NCI-H2029 treated with DMSO at 0.1 percent for 48 hours (cell line): ENCODE measurements around the gene COG8.
A peak's percentile ranks its signal among the peaks of the same experiment; 100 is the strongest.

Experiments used
- DNase-seq: peaks from one replicate; lab custom pipeline; 2025; lab: John Stamatoyannopoulos, UW

Gene COG8

DNA sequence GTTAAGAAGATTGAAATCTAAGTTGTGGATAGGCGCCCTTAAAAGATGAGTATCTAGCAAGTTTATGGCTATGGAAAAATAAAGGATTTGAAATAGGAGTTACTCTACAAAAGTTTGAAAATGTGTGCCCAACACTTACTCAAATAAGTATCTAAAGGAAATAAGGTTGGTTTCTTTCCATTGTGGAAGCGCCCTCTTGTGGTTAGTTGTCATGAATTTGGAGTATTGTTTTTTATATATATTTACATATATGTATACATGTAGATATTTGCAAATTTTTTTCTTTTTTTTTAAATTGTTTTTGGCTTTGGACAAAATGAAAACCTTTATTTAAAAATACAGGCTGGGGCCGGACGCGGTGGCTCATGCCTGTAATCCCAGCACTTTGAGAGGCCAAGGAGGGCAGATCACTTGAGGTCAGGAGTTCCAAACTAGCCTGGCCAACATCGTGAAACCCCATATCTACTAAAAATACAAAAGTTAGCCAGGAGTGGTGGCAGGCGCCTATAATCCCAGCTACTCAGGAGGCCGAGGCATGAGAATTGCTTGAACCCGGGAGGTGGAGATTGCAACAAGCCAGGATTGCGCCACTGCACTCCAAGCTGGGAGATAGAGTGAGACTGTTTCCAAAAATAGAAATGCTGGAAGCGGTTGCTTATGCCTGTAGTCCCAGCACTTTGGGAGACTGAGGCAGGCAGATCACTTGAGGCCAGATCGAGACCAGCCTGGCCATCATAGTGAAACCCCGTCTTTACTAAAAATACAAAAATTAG lies 52.2 kb downstream of the COG8 start:
- peak; percentile 1 for DNase-seq

DNA sequence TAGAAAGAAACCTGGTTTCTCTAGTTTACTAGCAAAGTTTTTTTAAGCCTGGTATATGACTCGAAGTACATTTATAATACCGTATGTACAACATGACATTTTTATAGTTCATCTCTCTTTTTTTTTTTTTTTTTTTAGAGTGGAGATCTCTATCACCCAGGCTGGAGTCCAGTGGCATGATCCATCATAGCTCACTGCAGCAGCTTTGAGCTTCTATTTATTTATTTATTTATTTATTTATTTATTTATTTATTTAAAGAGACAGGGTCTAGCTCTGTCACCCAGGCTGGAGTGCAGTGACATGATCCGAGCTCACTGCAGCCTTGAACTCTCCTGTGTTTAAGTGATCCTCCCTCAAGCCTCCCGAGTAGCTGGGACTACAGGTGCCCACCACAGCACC lies 54.1 kb downstream of the COG8 start:
- no peak for DNase-seq

DNA sequence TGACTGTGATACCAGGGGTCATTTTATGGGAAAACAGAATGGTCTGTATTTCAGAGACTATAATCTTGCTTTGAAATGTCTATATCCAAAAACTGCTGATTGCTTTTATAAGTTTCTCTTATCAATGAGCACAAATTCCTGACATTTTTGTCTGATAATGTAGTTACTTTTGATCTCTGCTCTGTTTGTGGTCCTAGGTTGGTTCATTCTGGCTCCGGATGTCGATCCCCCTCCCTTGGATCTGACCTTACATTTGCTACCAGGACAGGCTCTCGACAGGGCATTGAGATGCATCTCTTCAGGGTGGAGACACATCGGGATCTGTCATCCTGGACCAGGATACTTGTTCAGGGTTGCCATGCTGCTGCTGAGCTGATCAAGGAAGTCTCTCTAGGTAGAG lies 55.5 kb downstream of the COG8 start:
- no peak for DNase-seq

DNA sequence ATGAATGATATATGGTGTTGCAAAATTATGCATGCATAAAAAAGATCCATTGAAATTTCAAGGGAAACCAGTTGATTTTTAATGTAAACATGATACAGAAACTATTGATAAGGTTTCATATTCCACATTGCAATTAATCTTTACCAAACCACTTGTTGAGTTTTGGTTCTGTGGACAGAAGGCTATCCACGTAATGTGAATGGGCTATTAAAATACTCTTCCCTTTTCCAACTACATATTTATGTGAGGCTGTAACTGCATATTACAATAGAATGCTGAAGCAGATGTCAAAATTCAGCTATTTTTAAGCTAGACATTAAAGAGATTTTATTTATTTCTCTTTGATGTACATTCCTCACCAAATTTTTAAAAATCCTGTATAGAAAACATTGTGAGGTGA lies 62.0 kb downstream of the COG8 start:
- DNase-seq: no peak
